PC-9 (cell line): ENCODE data around the gene RNF183. TPM values are rescaled to one million over a fixed set of nuclear protein-coding genes. Genes with fewer than 3 reads are reported as not detected.

Experiments
- BruUV-seq: library from RNA; stranded (reverse); fragments of 400-500 nt; replicated peaks from 2 replicates; lab custom pipeline; 2021; lab: Mats Ljungman, UMichigan
- CTCF ChIA-PET: fragments of 300-600 bp; sonication (Branson Sonifier 250); formaldehyde crosslinking; loops from one replicate; lab custom pipeline; 2022; ENCODE audit warnings: antibody characterized with exemption; lab: Charles Lee
- POLR2A ChIA-PET: fragments of 300-600 bp; sonication (Branson Sonifier 250); formaldehyde crosslinking; loops from one replicate; lab custom pipeline; 2022; ENCODE audit warnings: antibody characterized with exemption; ENCODE audit not compliant: unreplicated experiment; lab: Charles Lee
- DNase-seq, 2 experiments: peaks; one replicate each; pipeline versions ENCODE4 v3.0.0 to v3.0.0-alpha.2; 2015 to 2022; ENCODE audit warnings: mixed read lengths in 1 of 2
- H2AFZ ChIP-seq: fragments of 200-600 bp; sonication (generic); 2 replicates; pipeline ENCODE4 v1.8.1; 2017; ENCODE audit warnings: antibody characterized with exemption
- H3F3A ChIP-seq: fragments of 200-600 bp; sonication (generic); 2 replicates; pipeline ENCODE4 v1.8.1; 2017; ENCODE audit warnings: antibody characterized with exemption, mild to moderate bottlenecking, low read depth; ENCODE audit not compliant: insufficient read depth
- H3K27ac ChIP-seq: fragments of 200-600 bp; sonication (generic); 2 replicates; pipeline ENCODE4 v1.6.1; 2016; ENCODE audit warnings: mixed run types
- H3K27me3 ChIP-seq: fragments of 200-600 bp; sonication (generic); 2 replicates; pipeline ENCODE4 v1.6.1; 2016; ENCODE audit warnings: low read depth, mixed run types; ENCODE audit not compliant: insufficient read depth
- H3K36me3 ChIP-seq: fragments of 200-600 bp; sonication (generic); 2 replicates; pipeline ENCODE4 v1.6.1; 2016; ENCODE audit warnings: low read depth, mixed run types
- H3K4me1 ChIP-seq: fragments of 200-600 bp; sonication (generic); replicated peaks from 2 replicates; pipeline ENCODE4 v1.6.1; 2016; ENCODE audit warnings: mixed run types; ENCODE audit not compliant: insufficient read depth
- H3K4me2 ChIP-seq: fragments of 200-600 bp; sonication (generic); 2 replicates; pipeline ENCODE4 v1.6.1; 2017; ENCODE audit warnings: mixed run types
- H3K4me3 ChIP-seq: fragments of 200-600 bp; sonication (generic); 2 replicates; pipeline ENCODE4 v1.6.1; 2016; ENCODE audit warnings: mixed run types
- H3K79me2 ChIP-seq: fragments of 200-600 bp; sonication (generic); 2 replicates; pipeline ENCODE4 v1.6.1; 2017; ENCODE audit warnings: low read depth, mixed run types
- H3K9me2 ChIP-seq: fragments of 200-600 bp; sonication (generic); 2 replicates; pipeline ENCODE4 v1.8.1; 2017; ENCODE audit warnings: mild to moderate bottlenecking; ENCODE audit not compliant: insufficient read depth
- H3K9me3 ChIP-seq: fragments of 200-600 bp; sonication (generic); 2 replicates; pipeline ENCODE4 v1.8.1; 2016; ENCODE audit warnings: low read depth; ENCODE audit not compliant: insufficient read depth
- H4K20me1 ChIP-seq: fragments of 200-600 bp; sonication (generic); 2 replicates; pipeline ENCODE4 v1.8.1; 2017; ENCODE audit not compliant: insufficient read depth
- CTCF ChIP-seq: fragments of 200-600 bp; sonication (generic); conservative IDR thresholded peaks from 2 replicates; pipeline ENCODE4 v1.6.1; 2017; ENCODE audit warnings: mixed run types, antibody characterized with exemption, mild to moderate bottlenecking, moderate library complexity
- EZH2 ChIP-seq: fragments of 200-600 bp; sonication (generic); IDR thresholded peaks from 2 replicates; pipeline ENCODE4 v1.8.0; 2017; ENCODE audit warnings: antibody characterized with exemption, low read depth
- intact Hi-C: fragments of 100-400 bp; cut with micrococcal nuclease; formaldehyde crosslinking; loops from one replicate; pipeline ENCODE4 v1.10.0; 2022; ENCODE audit not compliant: unreplicated experiment
- total RNA-seq: library from RNA; stranded (reverse); gene quantifications from 2 replicates; pipeline ENCODE4 v1.2.3, GENCODE V29; 2021

Gene RNF183
- total RNA-seq, 1 experiment from 2014 or later, result 0.92 TPM

GRCh38 chr9:113345671-113346070 lies 42.5 kb upstream of the RNF183 start:
- Histone ChIP-seq H4K20me1 (no peaks in the 10 kb centered on the region), H3K36me3 (no peaks in the 10 kb centered on the region), H3K27ac (no peak overlapping the region), H3K4me3 (no peak overlapping the region), H3K79me2 (peaks cover 10% of the 10 kb centered on the region), H3K9me2 (no peaks in the 10 kb centered on the region), H3F3A (peaks cover 36% of the 10 kb centered on the region), H2AFZ (no peak overlapping the region), H3K4me2 (no peak overlapping the region), H3K27me3 (no peaks in the 10 kb centered on the region), H3K9me3 (no peaks in the 10 kb centered on the region), H3K4me1 (peaks cover 46% of the 10 kb centered on the region)
- intact Hi-C loops, result loop anchor here (10.0 kb wide), 1 partner anchor 591 kb away; the partner anchor contains the start of gene SNX30
- TF ChIP-seq EZH2, result no peak
- no peak for TF ChIP-seq CTCF
- DNase-seq, result no peak
- CTCF ChIA-PET, result no interaction called here
- no TSS peak for BruUV-seq
- POLR2A ChIA-PET, result no interaction called here

GRCh38 chr9:113345190-113345589 lies 42.0 kb upstream of the RNF183 start:
- POLR2A ChIA-PET, result no interaction called here
- H3K9me2 ChIP-seq, result no peaks in the 10 kb centered on the region
- H3K27me3 ChIP-seq, result no peaks in the 10 kb centered on the region
- H2AFZ ChIP-seq, result no peak overlapping the region
- H3K9me3 ChIP-seq, result no peaks in the 10 kb centered on the region
- DNase-seq, result no peak
- CTCF ChIA-PET, result no interaction called here
- intact Hi-C loops, result loop anchor here (10.0 kb wide), 1 partner anchor 590 kb away; the partner anchor contains the start of gene SNX30
- H3K4me3 ChIP-seq, result no peak overlapping the region
- no TSS peak for BruUV-seq
- no peak overlapping the region for H3K4me2 ChIP-seq
- peaks cover 44% of the 10 kb centered on the region for H3K4me1 ChIP-seq
- H3K27ac ChIP-seq, result no peak overlapping the region
- peaks cover 5% of the 10 kb centered on the region for H3K79me2 ChIP-seq
- H3F3A ChIP-seq, result peaks cover 39% of the 10 kb centered on the region
- no peaks in the 10 kb centered on the region for H3K36me3 ChIP-seq
- no peaks in the 10 kb centered on the region for H4K20me1 ChIP-seq
- TF ChIP-seq EZH2, result no peak
- TF ChIP-seq CTCF, result no peak

- H3K36me3 ChIP-seq, result no peaks in the 10 kb centered on the region
- intact Hi-C loops, result loop anchor here (5.0 to 10.0 kb wide), 2 partner anchors 191 to 589 kb away; partner anchors contain the start of genes SLC31A2 and SNX30
- H3K27me3 ChIP-seq, result no peaks in the 10 kb centered on the region
- no TSS peak for BruUV-seq
- H3K4me1 ChIP-seq, result peaks cover 43% of the 10 kb centered on the region
- H3K27ac ChIP-seq, result no peak overlapping the region; the same call in 1 of the 2 replicates
- no peaks in the 10 kb centered on the region for H3K9me2 ChIP-seq
- ChIA-PET CTCF (interaction anchor here (0.5 kb wide), 1 partner anchor 34 kb away, joined by 8 read pairs; no protein-coding TSS in a partner anchor), POLR2A (no interaction called here)
- H3K79me2 ChIP-seq, result 0 out of 2 replicates have a peak, but pooled peaks cover 4% of the 10 kb centered on the region
- no peak overlapping the region for H2AFZ ChIP-seq
- no peak overlapping the region for H3K4me3 ChIP-seq
- H3F3A ChIP-seq, result peaks cover 35% of the 10 kb centered on the region
- no peak overlapping the region for H3K4me2 ChIP-seq
- peak in 1 of 2 experiments; percentile 38 for DNase-seq
- TF ChIP-seq CTCF (no peak), EZH2 (no peak)
- no peaks in the 10 kb centered on the region for H3K9me3 ChIP-seq
- no peaks in the 10 kb centered on the region for H4K20me1 ChIP-seq
Measured at GRCh38 chr9:113343732-113344231, 40.6 kb upstream of the RNF183 start.
